HG03354 (cell line): Measurements from ENCODE around the gene DOCK1.

ENCODE experiments used
- ATAC-seq: cut with Tn5 transposase; IDR thresholded peaks from one replicate; pipeline ENCODE4 v1.9.1; 2021; ENCODE audit warnings: mild to moderate bottlenecking; ENCODE audit not compliant: unreplicated experiment, poor library complexity, severe bottlenecking

The DOCK1 gene

GRCh38 chr10:127349737-127350136 is 444.5 kb downstream of the DOCK1 start:
- ATAC-seq, result no peak

GRCh38 chr10:127351542-127351941 is 446.3 kb downstream of the DOCK1 start:
- ATAC-seq, result no peak

GRCh38 chr10:127353544-127353943 is 448.3 kb downstream of the DOCK1 start:
- ATAC-seq, result no peak

GRCh38 chr10:127354255-127354654 is 449.0 kb downstream of the DOCK1 start:
- ATAC-seq, result no peak

GRCh38 chr10:127354992-127355391 is 449.8 kb downstream of the DOCK1 start:
- no peak for ATAC-seq

GRCh38 chr10:127356360-127356759 is 451.1 kb downstream of the DOCK1 start:
- ATAC-seq, result no peak

GRCh38 chr10:127357265-127357664 is 452.0 kb downstream of the DOCK1 start:
- ATAC-seq, result no peak

GRCh38 chr10:127358337-127358736 is 453.1 kb downstream of the DOCK1 start:
- no peak for ATAC-seq

GRCh38 chr10:127364034-127364433 is 458.8 kb downstream of the DOCK1 start:
- ATAC-seq, result no peak

- no peak for ATAC-seq
Measured at GRCh38 chr10:127368101-127368500, 462.9 kb downstream of the DOCK1 start.

- ATAC-seq, result no peak
Measured at GRCh38 chr10:127368929-127369328, 463.7 kb downstream of the DOCK1 start.

GRCh38 chr10:127370601-127371000 is 465.4 kb downstream of the DOCK1 start:
- ATAC-seq, result no peak

GRCh38 chr10:127372361-127372760 is 467.1 kb downstream of the DOCK1 start:
- ATAC-seq, result no peak

- no peak for ATAC-seq
Measured at GRCh38 chr10:127374074-127374680, 468.9 kb downstream of the DOCK1 start.

GRCh38 chr10:127374901-127375300 is 469.7 kb downstream of the DOCK1 start:
- no peak for ATAC-seq

- no peak for ATAC-seq
Measured at GRCh38 chr10:127375461-127375860, 470.2 kb downstream of the DOCK1 start.

GRCh38 chr10:127376071-127376470 is 470.8 kb downstream of the DOCK1 start:
- ATAC-seq, result no peak

- ATAC-seq, result no peak
Measured at GRCh38 chr10:127378628-127379027, 473.4 kb downstream of the DOCK1 start.

GRCh38 chr10:127384532-127384931 is 479.3 kb downstream of the DOCK1 start:
- ATAC-seq, result no peak

GRCh38 chr10:127385066-127385465 is 479.8 kb downstream of the DOCK1 start:
- ATAC-seq, result no peak

GRCh38 chr10:127386606-127387327 is 481.5 kb downstream of the DOCK1 start:
- no peak for ATAC-seq

- no peak for ATAC-seq
Measured at GRCh38 chr10:127391875-127392274, 486.6 kb downstream of the DOCK1 start.
